A172 (cell line): ENCODE data around the gene FSIP1. TPM values are rescaled to one million over a fixed set of nuclear protein-coding genes. Genes with fewer than 3 reads are reported as not detected.
A peak's percentile ranks its signal among the peaks of the same experiment; 100 is the strongest.

Experiments used
- DNase-seq: peaks from one replicate; pipeline ENCODE4 v3.0.0-alpha.2; 2015; ENCODE audit warnings: low spot score
- total RNA-seq: library from RNA; depleted of rRNA; stranded (reverse); fragments of >200 nt; shearing (Covaris generic); gene quantifications from 2 replicates; pipeline ENCODE4 v1.2.3, GENCODE V29; 2014

FSIP1 gene
- total RNA-seq, 1 experiment from 2014 or later, result 0.41 TPM

- DNase-seq, result no peak
These were observed 137.3 kb downstream of the FSIP1 start for GRCh38 chr15:39645138-39645975.

- no peak for DNase-seq
These were observed 138.5 kb downstream of the FSIP1 start for GRCh38 chr15:39644136-39644535.

GRCh38 chr15:39643727-39644126, 138.9 kb downstream of the FSIP1 start:
- DNase-seq, result no peak

DNA sequence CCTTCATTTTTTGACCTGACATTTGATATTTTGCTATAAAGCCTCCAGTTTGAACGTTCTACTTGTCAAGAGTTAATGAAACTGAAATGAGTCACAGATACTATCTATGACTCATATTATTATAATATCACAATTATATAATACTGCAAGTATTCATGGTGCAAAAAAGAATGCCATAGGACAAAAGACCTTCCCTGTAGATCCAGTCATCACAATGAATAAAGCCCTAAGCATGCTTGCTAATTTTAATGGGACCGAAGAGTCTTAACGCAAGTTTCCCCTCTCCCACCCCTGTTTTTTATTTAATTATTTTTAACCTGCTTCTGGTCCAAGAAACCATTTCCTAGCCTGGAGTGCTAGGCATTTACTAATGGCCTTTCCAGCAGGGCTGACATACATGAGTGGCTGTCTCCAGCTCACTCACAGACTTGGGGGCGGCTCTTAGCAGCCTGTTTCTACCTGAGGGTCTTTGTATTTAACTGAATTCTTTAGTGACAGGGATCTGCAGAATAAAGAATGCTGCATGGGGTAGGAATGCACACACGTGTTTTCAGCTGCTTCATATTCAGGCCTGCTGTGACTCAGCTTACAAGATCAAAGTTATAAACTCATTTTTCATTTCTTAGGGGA, 140.5 kb downstream of the FSIP1 start:
- DNase-seq, result peak; percentile 62

GRCh38 chr15:39641191-39641889, 141.3 kb downstream of the FSIP1 start:
- peak; percentile 65 for DNase-seq

GRCh38 chr15:39640665-39641064, 142.0 kb downstream of the FSIP1 start:
- no peak for DNase-seq

- DNase-seq, result no peak
These were observed 143.6 kb downstream of the FSIP1 start for GRCh38 chr15:39639037-39639436.

DNA sequence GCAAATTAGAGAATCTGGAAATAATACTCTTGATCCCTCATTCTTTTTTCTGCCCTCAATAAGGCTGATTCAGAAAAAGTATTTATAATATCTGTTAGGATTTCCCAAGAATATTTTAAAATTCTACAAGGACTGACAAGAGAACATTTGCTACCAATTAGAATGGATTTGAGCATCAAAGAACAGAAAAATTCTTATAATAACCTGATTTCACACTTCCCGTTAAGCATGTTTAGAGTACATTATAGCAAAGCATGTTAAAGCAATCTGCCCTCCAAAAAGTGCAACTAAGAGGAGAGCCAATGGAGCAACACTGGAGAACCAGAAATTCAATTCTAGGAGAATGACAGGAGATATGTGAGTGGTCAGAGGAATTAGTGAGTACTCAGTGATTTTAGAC, 144.6 kb downstream of the FSIP1 start:
- no peak for DNase-seq

DNA sequence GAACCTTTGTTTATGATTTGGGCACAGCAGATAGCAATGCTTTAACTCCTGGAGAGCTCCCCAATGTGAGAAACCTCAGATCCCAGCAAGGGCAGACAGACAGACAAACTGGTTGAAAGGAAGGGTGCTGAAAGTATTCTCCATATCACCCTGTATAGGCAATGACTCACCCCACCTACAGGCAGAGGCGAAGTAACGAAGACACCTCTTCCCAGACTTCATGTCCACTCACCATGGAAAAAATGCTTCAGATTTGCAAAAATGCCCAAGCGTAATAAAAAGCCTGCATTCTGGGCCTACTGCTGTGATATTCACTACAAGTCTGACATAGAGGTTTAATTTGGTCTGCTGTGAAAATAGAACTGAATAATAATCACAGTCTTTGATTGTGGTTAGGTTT, 151.3 kb downstream of the FSIP1 start:
- DNase-seq, result peak; percentile 42

- no peak for DNase-seq
These were observed 152.7 kb downstream of the FSIP1 start for GRCh38 chr15:39629906-39630305.

DNA sequence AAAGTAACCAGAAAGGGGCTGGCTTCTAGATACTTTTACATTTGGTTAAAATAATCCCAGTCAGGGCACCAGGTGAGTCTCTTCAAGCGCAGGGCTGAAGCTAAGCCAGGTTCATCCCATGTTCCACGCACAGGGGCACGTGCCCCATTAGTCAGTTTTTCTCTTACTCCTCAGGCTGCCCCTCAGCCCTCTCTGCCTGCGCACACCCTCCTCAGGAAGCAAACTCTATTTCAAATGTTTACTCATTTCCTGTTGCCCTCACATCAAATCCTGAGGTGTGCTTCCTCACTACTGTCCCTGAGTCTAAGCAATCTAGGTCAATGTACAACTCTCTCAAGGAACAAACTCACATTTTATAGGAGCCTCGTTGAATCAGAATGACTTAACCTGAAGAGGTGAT, 153.3 kb downstream of the FSIP1 start:
- peak; percentile 66 for DNase-seq

DNA sequence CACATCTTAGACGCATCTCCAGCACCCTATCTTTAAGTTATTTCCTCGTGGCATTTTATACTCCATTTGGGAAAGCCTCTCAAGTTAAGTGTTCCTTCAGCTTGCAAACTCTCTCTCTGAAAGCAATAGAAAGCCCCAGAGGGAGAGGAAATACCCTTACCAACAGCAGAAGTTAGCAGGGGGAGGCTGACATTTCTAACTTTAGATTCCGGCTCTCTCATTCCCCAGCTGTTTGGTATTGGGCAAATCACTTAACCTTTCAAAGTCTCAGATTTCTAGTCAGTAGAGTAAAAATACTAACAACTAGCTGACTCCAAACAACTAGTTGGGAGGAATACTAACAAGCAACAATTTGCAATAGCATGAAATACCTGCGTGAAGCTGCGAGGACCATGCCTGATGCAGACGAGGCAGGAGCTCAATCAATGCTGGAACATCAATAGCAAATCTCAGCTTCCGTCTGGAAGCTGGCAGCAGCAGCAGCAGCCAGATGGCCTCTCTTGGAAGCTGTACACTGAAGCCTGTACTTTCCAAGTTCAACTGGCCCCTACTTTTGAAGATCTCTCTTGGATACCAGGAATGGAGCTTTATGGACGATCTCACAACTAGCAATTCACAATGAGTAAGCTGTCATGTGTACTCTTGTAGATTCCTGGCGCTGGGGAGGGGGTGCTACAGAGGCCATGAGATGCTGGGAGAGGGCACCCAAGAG, 153.9 kb downstream of the FSIP1 start:
- DNase-seq, result no peak

- DNase-seq, result no peak
These were observed 154.5 kb downstream of the FSIP1 start for GRCh38 chr15:39628144-39628508.

- no peak for DNase-seq
These were observed 155.0 kb downstream of the FSIP1 start for GRCh38 chr15:39627451-39628143.

DNA sequence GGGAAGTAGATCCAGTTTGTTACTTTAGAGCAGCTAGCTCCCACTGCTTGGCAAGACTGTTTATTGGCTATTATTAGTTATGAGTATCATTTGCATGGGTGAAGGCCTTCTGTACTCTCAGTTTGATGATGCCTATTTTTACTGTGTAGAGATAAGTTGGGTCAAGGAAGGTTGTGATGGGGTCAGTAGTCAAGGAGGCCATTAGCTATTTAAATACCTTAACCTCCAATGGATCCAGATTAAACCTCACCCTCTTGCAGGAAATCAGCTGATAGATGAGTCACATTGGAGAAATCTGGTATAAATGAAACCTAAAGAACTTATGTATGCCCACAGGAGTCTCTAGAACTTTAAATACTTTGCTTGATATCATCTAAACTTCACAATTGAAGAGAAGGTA, 156.8 kb downstream of the FSIP1 start:
- DNase-seq, result peak; percentile 19

DNA sequence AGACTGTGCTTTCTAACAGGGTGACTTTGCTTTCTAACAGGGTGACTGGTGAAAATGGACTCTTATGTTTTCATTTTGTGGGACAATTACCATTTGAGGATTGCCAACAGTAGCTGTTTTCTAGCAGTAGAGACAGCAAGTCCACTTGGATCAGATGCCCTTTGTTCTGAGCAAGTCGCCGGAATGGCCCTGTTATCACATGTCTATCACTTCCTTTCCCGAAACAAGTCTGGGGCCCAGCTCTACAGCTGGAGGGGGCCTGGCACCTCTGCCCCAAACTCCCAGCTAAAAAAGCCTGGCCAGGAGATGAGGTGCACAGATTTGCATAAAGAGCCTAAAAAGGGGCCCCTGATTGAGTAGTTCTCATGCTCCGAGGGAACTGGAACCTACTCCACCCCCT, 157.2 kb downstream of the FSIP1 start:
- no peak for DNase-seq

DNA sequence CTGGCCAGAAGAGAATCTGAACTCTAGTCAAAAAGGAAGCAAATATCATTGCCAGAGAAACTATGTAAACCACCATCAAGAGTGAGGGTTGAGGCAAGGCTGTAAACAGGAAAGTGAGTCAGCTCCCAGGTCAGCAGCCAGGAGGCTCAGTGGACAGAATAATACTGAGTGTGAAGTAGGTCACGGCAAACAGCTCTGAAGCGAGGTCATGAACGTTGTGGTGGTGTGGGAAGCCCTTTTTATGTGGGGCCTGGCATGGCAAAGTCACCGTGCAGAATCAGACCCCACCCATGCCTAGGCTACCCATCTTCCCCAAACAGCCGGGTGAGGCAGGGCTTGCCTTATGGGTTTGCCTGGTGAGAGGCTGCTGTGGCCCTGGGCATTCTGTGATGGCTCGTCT, 157.8 kb downstream of the FSIP1 start:
- DNase-seq, result peak; percentile 82

DNA sequence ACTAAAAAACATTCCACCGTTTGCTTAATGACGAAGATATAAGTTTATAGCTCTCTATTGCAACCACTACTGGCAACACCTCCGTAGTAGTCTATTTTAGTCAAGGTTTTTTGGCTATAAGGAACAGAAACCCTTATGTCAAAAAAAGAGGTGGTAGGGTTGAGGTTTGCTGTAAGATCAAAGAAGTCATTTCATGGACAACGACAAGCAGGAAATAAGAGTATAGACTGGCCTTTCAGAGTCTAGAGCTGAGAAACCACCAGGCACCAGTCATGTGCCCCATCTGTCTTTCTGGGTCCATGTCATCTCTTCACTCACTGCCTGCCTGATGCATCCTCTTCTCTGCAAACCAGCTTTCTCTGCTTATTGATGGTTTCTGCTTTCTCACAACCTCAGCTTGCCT, 159.1 kb downstream of the FSIP1 start:
- DNase-seq, result no peak

DNA sequence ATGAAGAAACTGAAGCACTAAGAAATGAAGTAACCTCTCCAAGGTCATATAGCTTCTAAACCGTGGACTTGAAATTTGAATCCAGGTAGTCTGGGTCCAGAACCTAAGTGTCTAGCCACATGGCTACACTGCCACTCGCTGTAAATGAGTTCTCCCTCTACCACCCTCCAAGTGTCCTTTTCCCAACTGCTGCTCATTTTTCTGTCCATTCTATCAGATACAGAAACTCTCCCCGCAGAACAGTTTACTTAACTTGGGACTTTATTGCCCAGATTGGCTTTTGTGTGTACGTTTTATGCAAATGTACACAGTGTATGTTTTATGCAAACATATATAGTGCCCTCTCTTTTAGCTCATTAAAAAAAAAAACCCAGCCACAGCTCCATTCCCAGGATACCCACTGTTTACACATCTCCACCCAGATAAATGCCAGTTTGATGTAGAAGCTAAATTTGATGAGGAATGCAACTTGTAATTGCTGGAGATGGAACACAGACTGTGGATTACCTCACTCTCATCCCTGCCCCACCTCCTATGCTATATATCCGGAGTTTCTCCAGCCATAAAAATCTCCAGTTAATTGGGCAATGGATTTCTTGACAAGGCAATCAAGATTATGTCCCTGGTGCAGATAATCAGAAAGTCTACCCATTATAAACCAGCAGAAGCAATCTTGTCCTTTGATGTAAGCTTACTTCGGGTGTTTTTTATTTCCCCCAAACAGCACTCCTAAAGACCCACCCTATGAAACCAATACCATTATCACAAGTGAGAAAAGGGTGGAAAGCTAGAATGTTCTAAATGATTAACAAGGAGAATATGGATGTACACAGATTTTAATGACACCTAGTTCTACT, 159.8 kb downstream of the FSIP1 start:
- DNase-seq, result no peak

DNA sequence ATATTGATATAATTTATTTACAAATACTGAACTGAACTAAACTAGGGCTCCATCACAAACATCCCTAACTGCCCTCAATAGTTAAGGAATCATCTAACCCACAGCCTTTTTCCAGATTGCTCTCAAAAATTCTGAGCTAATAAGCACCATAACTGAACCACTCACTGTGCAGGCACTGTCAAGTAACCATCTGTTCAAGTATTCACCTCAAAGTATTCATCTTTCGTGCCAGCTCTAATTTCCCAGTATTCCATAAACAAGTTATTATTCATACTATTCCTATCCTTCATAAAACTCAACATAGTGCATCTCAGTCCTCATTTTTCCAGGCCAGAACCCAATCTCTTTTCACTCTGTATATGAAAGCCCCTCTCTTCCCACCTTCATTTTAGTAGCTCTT, 160.7 kb downstream of the FSIP1 start:
- DNase-seq, result no peak

DNA sequence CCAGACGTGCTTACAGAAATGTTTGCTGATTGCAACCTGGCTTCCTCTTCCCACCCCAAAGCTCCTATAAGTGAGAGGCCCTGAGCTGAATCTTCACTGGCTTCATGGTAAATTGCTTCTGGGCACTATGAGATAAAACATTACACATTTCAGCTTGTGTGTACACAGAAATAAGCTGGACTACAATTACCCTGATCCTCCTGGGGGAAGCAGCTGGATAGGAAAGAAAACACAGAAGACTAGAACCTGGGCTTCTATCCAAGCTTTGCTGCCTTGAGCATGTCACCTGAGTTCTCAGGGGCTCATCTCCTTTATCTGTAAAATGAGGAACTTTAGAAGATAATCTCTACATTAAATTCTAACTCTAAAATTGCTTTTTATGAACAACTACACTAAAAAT, 161.4 kb downstream of the FSIP1 start:
- DNase-seq, result no peak
